WTC11 (cell line): Measurements from ENCODE around the gene EXOSC7. TPM values are rescaled to one million over a fixed set of nuclear protein-coding genes. Genes with fewer than 3 reads are reported as not detected.

Experiments
- ATAC-seq: fragments of 200-7000 bp; cut with Tn5 transposase; 2 replicates; pipeline ENCODE4 v1.10.0; 2021; ENCODE audit warnings: mild to moderate bottlenecking, moderate library complexity
- CTCF ChIA-PET: fragments of 300-600 bp; sonication (Branson Sonifier 250); formaldehyde crosslinking; loops from one replicate; lab custom pipeline; 2021; ENCODE audit warnings: antibody characterized with exemption; lab: Charles Lee
- POLR2A ChIA-PET: fragments of 350-600 bp; sonication (Branson Sonifier 250); formaldehyde crosslinking; loops from one replicate; lab custom pipeline; 2021; ENCODE audit warnings: antibody characterized with exemption; lab: Charles Lee
- DNase-seq: peaks from one replicate; pipeline ENCODE4 v3.0.0; 2021; ENCODE audit warnings: low spot score
- H3K27ac Mint-ChIP-seq: 2 replicates; pipeline ENCODE4 v1.8.0; 2021; ENCODE audit warnings: mixed read lengths
- H3K27me3 Mint-ChIP-seq: 2 replicates; pipeline ENCODE4 v1.8.0; 2021; ENCODE audit warnings: low read depth, mild to moderate bottlenecking, moderate library complexity, mixed read lengths
- H3K36me3 Mint-ChIP-seq: 2 replicates; pipeline ENCODE4 v1.8.0; 2021; ENCODE audit warnings: mixed read lengths
- H3K4me1 Mint-ChIP-seq: 2 replicates; pipeline ENCODE4 v1.8.0; 2022; ENCODE audit warnings: mixed read lengths
- H3K4me3 Mint-ChIP-seq: 2 replicates; pipeline ENCODE4 v1.8.0; 2021; ENCODE audit warnings: mild to moderate bottlenecking, moderate library complexity, mixed read lengths
- H3K9me3 Mint-ChIP-seq: 2 replicates; pipeline ENCODE4 v1.8.0; 2021; ENCODE audit warnings: mixed read lengths
- ARID4B ChIP-seq: sonication (generic); formaldehyde crosslinking; IDR thresholded peaks from 2 replicates; pipeline ENCODE4 v1.8.0; 2023; ENCODE audit warnings: missing genetic modification reagents, mild to moderate bottlenecking, borderline replicate concordance
- CREM ChIP-seq: sonication (generic); formaldehyde crosslinking; IDR thresholded peaks from 2 replicates; pipeline ENCODE4 v1.8.1; 2022; ENCODE audit warnings: mild to moderate bottlenecking, missing genetic modification reagents, moderate library complexity
- CTCF ChIP-seq: fragments of 200-600 bp; IDR thresholded peaks from 2 replicates; pipeline ENCODE4 v1.8.0; 2022; ENCODE audit warnings: antibody characterized with exemption
- E2F5 ChIP-seq: sonication (generic); formaldehyde crosslinking; IDR thresholded peaks from 2 replicates; pipeline ENCODE4 v1.8.1; 2022; ENCODE audit warnings: mild to moderate bottlenecking, moderate library complexity, missing genetic modification reagents
- JUN ChIP-seq: sonication (generic); formaldehyde crosslinking; IDR thresholded peaks from 2 replicates; pipeline ENCODE4 v1.8.0; 2023; ENCODE audit warnings: mild to moderate bottlenecking, missing genetic modification reagents
- NR1H2 ChIP-seq: sonication (generic); formaldehyde crosslinking; IDR thresholded peaks from 2 replicates; pipeline ENCODE4 v1.9.0; 2021; ENCODE audit warnings: mild to moderate bottlenecking, moderate library complexity, missing genetic modification reagents
- TCF7 ChIP-seq: sonication (generic); formaldehyde crosslinking; IDR thresholded peaks from 2 replicates; pipeline ENCODE4 v1.8.0; 2022; ENCODE audit warnings: mild to moderate bottlenecking, low read depth, missing genetic modification reagents, moderate library complexity
- TEAD4 ChIP-seq: sonication (generic); formaldehyde crosslinking; IDR thresholded peaks from 2 replicates; pipeline ENCODE4 v1.8.0; 2022; ENCODE audit warnings: mild to moderate bottlenecking, missing genetic modification reagents
- USF1 ChIP-seq: sonication (generic); formaldehyde crosslinking; IDR thresholded peaks from 2 replicates; pipeline ENCODE4 v1.8.0; 2022; ENCODE audit warnings: mild to moderate bottlenecking, missing genetic modification reagents
- ZNF317 ChIP-seq: sonication (generic); formaldehyde crosslinking; IDR thresholded peaks from 2 replicates; pipeline ENCODE4 v1.8.1; 2023; ENCODE audit warnings: low read depth, mild to moderate bottlenecking, moderate library complexity, missing genetic modification reagents, borderline replicate concordance
- total RNA-seq: library from RNA; stranded (reverse); gene quantifications from 3 replicates; pipeline ENCODE4 v1.2.3, GENCODE V29; 2021
- TF ChIP-seq, protein P1 (sequence below): sonication (generic); formaldehyde crosslinking; IDR thresholded peaks from 2 replicates; pipeline ENCODE4 v1.8.1; 2023; ENCODE audit warnings: mild to moderate bottlenecking, missing genetic modification reagents, moderate library complexity
- TF ChIP-seq, protein P2 (sequence below): sonication (generic); formaldehyde crosslinking; IDR thresholded peaks from 2 replicates; pipeline ENCODE4 v1.8.0; 2023; ENCODE audit warnings: missing genetic modification reagents
- TF ChIP-seq, protein P3 (sequence below): fragments of 250-450 bp; sonication (Bioruptor Pico); IDR thresholded peaks from 2 replicates; pipeline ENCODE4 v1.9.0; 2021; ENCODE audit warnings: mild to moderate bottlenecking

EXOSC7 gene
- total RNA-seq, 1 experiment from 2014 or later = 85.7 TPM

DNA sequence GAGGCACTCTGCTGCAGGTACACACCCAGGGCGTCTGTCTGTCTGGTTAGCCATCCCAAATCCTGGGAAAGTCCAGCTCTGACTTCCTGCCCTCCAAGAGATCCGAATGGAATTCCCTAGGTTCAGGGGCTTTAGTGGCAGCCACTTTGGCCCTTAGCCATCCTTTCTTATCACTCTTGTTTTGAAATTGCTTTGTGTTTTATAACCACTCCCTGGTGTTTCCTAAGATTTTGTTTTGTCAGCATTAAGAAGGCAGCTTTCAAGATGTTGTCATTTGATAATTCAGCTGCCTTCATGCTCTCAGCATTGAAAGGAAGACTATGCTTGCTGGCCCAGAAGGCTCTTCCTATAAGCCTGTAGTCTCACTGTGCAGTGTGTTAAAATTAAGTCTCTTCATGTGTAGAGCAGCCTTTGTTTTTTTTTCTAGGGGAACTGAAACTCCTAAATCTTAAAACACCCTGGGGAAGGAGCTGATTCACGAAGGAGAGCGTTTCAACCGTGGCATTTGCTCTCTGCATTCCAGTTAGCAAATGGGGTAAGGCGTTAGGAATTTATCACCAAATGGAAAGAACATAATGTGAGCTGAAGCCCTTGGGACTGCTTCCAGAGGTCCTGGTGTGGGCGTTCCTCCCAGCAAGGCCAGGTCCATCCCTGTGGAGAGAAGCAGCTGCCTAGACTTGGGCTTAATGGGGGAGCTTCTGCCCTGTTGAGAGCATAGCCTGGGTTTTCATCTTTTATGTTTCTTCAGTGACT is 35.9 kb downstream of the EXOSC7 start (continued):
- TF ChIP-seq CREM = no peak

- Mint-ChIP-seq H3K4me1 (peaks cover 6% of the 10 kb centered on the region), H3K27me3 (no peaks in the 10 kb centered on the region), H3K4me3 (no peak overlapping the region), H3K9me3 (no peaks in the 10 kb centered on the region), H3K36me3 (peaks cover 52% of the 10 kb centered on the region), H3K27ac (no peak overlapping the region)
- TF ChIP-seq CTCF (no peak), TEAD4 (CRISPR knock-in tag) (no peak), ZNF317 (CRISPR knock-in tag) (no peak), NR1H2 (no peak), CREM (no peak), E2F5 (CRISPR knock-in tag) (no peak), ARID4B (CRISPR knock-in tag) (no peak), JUN (CRISPR knock-in tag) (no peak), USF1 (CRISPR knock-in tag) (no peak), TCF7 (CRISPR knock-in tag) (no peak)
- TF ChIP-seq, protein P1, sequence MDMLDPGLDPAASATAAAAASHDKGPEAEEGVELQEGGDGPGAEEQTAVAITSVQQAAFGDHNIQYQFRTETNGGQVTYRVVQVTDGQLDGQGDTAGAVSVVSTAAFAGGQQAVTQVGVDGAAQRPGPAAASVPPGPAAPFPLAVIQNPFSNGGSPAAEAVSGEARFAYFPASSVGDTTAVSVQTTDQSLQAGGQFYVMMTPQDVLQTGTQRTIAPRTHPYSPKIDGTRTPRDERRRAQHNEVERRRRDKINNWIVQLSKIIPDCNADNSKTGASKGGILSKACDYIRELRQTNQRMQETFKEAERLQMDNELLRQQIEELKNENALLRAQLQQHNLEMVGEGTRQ = no peak
- TF ChIP-seq, protein P2, sequence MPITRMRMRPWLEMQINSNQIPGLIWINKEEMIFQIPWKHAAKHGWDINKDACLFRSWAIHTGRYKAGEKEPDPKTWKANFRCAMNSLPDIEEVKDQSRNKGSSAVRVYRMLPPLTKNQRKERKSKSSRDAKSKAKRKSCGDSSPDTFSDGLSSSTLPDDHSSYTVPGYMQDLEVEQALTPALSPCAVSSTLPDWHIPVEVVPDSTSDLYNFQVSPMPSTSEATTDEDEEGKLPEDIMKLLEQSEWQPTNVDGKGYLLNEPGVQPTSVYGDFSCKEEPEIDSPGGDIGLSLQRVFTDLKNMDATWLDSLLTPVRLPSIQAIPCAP (CRISPR knock-in tag) = no peak
- TF ChIP-seq, protein P3, sequence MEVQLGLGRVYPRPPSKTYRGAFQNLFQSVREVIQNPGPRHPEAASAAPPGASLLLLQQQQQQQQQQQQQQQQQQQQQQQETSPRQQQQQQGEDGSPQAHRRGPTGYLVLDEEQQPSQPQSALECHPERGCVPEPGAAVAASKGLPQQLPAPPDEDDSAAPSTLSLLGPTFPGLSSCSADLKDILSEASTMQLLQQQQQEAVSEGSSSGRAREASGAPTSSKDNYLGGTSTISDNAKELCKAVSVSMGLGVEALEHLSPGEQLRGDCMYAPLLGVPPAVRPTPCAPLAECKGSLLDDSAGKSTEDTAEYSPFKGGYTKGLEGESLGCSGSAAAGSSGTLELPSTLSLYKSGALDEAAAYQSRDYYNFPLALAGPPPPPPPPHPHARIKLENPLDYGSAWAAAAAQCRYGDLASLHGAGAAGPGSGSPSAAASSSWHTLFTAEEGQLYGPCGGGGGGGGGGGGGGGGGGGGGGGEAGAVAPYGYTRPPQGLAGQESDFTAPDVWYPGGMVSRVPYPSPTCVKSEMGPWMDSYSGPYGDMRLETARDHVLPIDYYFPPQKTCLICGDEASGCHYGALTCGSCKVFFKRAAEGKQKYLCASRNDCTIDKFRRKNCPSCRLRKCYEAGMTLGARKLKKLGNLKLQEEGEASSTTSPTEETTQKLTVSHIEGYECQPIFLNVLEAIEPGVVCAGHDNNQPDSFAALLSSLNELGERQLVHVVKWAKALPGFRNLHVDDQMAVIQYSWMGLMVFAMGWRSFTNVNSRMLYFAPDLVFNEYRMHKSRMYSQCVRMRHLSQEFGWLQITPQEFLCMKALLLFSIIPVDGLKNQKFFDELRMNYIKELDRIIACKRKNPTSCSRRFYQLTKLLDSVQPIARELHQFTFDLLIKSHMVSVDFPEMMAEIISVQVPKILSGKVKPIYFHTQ (CRISPR knock-in tag) = no peak
- no peak for ATAC-seq
- ChIA-PET POLR2A (no interaction called here), CTCF (interaction anchor here (1.5 kb wide), 1 partner anchor 20 kb away, joined by 6 read pairs; no protein-coding TSS in a partner anchor)
- DNase-seq = no peak
Measured at GRCh38 chr3:45012577-45012976, 36.5 kb downstream of the EXOSC7 start.
